ENCODE measurements around the gene PLEKHH3. TPM values are rescaled to one million over a fixed set of nuclear protein-coding genes. Genes with fewer than 3 reads are reported as not detected.

PLEKHH3 gene
- total RNA-seq, 4 donors from 2014 or later: 41.0 to 55.8 (median 55.1) TPM

DNA sequence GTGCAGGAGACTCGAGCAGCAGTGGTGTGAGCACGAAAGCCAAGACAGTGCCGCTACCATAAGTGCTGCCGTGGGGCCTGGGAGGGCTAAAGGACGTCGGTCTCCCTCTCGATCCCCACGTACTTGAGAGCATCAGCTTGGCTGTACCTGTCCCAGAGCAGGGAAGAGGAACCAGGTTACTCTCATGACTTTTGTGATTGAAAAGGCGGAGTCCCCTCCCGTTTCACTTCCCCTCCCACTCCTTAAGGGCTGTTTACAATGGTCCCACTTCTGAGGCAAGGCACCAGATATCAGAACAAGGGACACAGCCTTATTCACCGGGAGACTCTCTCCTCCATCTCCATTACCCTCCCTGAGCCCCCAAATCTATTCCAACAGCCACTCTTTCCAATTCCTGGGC lies 25.7 kb upstream of the PLEKHH3 start:
- Histone ChIP-seq H3K27me3 (no peaks in the 10 kb centered on the region), H3K27ac (no peak overlapping the region), H3K36me3 (peaks cover 28 to 93% (median 61%) of the 10 kb centered on the region in 3 donors), H3K9me3 (no peaks in the 10 kb centered on the region), H3K4me1 (peaks cover 0 to 12% (median 0%) of the 10 kb centered on the region in 3 donors), H3K4me3 (no peak overlapping the region)
- intact Hi-C loops (cut with DNase I): no loop called here
- TF ChIP-seq, protein P1, sequence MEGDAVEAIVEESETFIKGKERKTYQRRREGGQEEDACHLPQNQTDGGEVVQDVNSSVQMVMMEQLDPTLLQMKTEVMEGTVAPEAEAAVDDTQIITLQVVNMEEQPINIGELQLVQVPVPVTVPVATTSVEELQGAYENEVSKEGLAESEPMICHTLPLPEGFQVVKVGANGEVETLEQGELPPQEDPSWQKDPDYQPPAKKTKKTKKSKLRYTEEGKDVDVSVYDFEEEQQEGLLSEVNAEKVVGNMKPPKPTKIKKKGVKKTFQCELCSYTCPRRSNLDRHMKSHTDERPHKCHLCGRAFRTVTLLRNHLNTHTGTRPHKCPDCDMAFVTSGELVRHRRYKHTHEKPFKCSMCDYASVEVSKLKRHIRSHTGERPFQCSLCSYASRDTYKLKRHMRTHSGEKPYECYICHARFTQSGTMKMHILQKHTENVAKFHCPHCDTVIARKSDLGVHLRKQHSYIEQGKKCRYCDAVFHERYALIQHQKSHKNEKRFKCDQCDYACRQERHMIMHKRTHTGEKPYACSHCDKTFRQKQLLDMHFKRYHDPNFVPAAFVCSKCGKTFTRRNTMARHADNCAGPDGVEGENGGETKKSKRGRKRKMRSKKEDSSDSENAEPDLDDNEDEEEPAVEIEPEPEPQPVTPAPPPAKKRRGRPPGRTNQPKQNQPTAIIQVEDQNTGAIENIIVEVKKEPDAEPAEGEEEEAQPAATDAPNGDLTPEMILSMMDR (IDR thresholded peaks at IDR 0.05): no peak
- no peak for TF ChIP-seq POLR2A (IDR thresholded peaks at IDR 0.05)
- WGBS, 2 donors: 83 to 86% methylated on average over 5 to 11 of the region's 11 CpGs
- DNase-seq: no peak

DNA sequence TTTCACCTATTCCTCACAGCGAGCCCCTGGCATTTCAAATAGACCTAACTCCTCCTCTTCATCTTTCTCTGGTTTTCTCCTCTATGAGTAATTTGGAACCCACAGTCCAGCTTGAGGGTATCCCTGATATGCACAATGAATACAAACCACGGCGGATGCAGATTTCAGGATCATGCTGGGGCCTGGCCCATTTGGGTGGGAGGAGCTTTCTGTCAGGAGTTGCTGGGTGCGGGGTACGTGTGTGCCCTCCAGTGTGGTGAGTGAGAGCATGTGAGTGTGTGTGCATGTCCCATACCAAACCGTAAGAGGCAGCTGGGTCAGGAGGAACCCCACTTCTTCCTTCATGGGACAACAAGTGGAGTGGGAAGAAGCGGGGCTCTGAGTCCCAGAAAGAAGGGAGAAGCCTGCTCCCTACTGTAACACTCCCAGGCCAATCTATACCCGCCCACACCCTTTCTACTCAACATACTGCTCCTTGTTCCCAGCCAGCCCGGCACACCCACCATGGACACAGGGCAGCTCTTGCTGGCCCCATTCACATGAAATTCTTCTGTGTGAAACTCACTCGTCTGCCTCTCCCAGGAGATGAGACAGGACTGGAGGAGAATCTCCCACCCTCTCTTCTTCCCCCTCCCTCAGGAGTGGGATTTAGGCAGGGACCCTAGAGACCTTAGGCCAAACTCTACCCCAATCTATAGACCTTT lies 23.9 kb upstream of the PLEKHH3 start:
- Histone ChIP-seq H3K9me3 (no peaks in the 10 kb centered on the region), H3K27me3 (no peaks in the 10 kb centered on the region), H3K4me1 (peaks cover 0 to 12% (median 0%) of the 10 kb centered on the region in 3 donors), H3K27ac (no peak overlapping the region), H3K36me3 (peaks cover 16 to 93% (median 46%) of the 10 kb centered on the region in 3 donors), H3K4me3 (no peak overlapping the region)
- TF ChIP-seq POLR2A (IDR thresholded peaks at IDR 0.05): no peak
- TF ChIP-seq, protein P1 (IDR thresholded peaks at IDR 0.05): no peak
- intact Hi-C loops (cut with DNase I): no loop called here
- no peak for DNase-seq
- 77 to 81% methylated on average over 9 to 10 of the region's 10 CpGs for WGBS, 2 donors

DNA sequence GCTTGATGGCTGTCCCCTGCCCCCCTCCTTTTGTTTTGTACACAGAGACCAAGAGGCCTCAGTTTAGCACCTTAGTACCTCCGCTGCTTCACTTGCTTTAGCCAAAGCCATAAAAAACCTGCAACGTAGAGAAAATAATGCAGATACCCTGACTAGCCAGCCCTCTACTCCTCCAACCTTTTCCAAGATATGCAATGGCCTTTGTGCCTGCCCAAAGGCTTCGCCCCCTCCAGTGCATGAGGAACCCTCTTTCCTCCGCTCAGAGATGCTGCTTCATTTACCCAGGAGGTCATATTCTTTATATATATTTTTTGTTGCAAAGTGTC lies 22.6 kb upstream of the PLEKHH3 start:
- DNase-seq: no peak
- WGBS, 2 donors: 86 to 89% methylated on average over 4 of the region's 4 CpGs
- H3K4me3 ChIP-seq: no peak overlapping the region
- intact Hi-C loops (cut with DNase I): no loop called here
- H3K27me3 ChIP-seq: no peaks in the 10 kb centered on the region
- no peaks in the 10 kb centered on the region for H3K9me3 ChIP-seq
- TF ChIP-seq POLR2A (IDR thresholded peaks at IDR 0.05): no peak
- TF ChIP-seq, protein P1 (IDR thresholded peaks at IDR 0.05): no peak
- H3K27ac ChIP-seq: peak overlapping the region in 2 of 4 donors; percentile 26 to 40
- peaks cover 15 to 91% (median 33%) of the 10 kb centered on the region in 3 donors for H3K36me3 ChIP-seq
- H3K4me1 ChIP-seq: peaks cover 0 to 12% (median 0%) of the 10 kb centered on the region in 3 donors

DNA sequence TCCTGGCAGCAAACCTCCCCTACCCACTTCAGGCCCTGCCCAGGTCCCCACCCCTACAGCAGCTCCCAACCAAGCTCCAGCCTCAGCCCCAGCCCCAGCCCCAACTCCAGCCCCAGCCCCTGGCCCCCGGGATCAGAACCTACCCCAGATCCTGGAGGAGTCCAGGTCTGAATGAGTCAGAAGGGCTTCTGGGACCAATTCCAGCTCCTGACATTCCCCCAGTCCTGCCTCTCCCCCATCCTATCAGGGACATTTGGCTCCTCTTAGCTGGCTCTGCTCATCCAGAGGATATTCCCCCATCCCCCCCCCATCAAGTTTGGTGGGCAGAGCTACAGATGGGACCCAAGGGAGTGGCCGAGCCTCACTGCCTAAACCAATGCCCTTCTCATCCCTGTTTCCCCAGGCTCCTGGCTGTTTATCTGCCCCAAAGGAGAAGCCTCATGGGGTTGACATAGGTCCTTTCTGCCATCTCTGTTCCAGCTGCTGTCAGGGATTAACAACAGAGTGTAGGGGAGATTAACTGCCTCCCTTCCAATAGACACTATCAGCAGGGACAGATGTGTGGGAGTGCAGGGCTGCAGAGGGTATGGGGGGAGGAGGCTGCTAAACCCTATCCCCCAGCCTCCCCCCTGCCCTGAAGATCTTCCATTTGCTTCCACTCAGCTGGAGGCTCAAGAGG lies 22.1 kb upstream of the PLEKHH3 start:
- Histone ChIP-seq H3K27me3 (no peaks in the 10 kb centered on the region), H3K4me1 (peaks cover 0 to 12% (median 0%) of the 10 kb centered on the region in 3 donors), H3K4me3 (no peak overlapping the region), H3K36me3 (peaks cover 10 to 91% (median 28%) of the 10 kb centered on the region in 3 donors), H3K27ac (peak overlapping the region in 2 of 4 donors; percentile 26 to 40), H3K9me3 (no peaks in the 10 kb centered on the region)
- 50% methylated on average over 1 of the region's 2 CpGs; no CpG with 5 or more reads in 1 of the 2 donors for whole genome bisulfite sequencing, 2 donors
- no peak for DNase-seq
- intact Hi-C loops (cut with DNase I): no loop called here
- no peak for TF ChIP-seq POLR2A (IDR thresholded peaks at IDR 0.05)
- TF ChIP-seq, protein P1 (IDR thresholded peaks at IDR 0.05): no peak

DNA sequence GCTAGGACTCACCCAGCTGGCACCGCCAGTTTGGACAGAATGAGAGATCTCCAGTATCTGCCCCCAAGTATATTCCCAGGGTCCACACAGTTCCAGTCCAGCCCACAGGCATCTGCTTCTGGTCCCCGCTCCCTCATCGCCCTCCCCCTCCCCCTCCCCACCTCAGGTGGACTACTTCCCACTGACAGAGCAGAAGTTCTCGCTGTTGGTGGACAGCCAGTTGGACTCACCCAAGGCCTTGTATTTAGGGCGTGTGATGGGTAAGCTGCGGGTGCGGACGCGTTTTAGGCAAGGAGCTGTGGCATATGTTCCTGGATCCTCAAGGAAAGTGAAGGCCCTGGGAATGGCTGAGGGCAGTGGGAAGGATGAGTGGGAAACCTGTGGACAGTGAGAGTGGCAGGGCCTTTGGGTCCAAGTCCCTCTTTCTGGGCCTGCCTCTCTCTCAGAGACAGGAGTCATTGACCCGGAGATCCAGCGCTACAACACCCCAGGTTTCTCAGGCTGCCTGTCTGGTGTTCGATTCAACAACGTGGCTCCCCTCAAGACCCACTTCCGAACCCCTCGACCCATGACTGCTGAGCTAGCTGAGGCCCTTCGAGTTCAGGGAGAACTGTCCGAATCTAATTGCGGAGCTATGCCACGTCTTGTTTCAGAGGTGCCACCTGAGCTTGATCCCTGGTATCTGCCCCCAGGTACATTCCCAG lies 20.5 kb upstream of the PLEKHH3 start:
- Histone ChIP-seq H3K27ac (no peak overlapping the region), H3K36me3 (peaks cover 7 to 90% (median 14%) of the 10 kb centered on the region in 3 donors), H3K4me1 (peaks cover 0 to 12% (median 0%) of the 10 kb centered on the region in 3 donors), H3K27me3 (no peaks in the 10 kb centered on the region), H3K9me3 (no peaks in the 10 kb centered on the region), H3K4me3 (no peak overlapping the region)
- TF ChIP-seq POLR2A (IDR thresholded peaks at IDR 0.05): no peak
- TF ChIP-seq, protein P1 (IDR thresholded peaks at IDR 0.05): no peak
- intact Hi-C loops (cut with DNase I): no loop called here
- 87 to 88% methylated on average over 12 to 19 of the region's 19 CpGs for WGBS, 2 donors
- no peak for DNase-seq

All from esophagus squamous epithelium (tissue), 5 donors.